ENCODE data around the gene GDPD3. TPM values are rescaled to one million over a fixed set of nuclear protein-coding genes. Genes with fewer than 3 reads are reported as not detected.

Gene GDPD3, protein sequence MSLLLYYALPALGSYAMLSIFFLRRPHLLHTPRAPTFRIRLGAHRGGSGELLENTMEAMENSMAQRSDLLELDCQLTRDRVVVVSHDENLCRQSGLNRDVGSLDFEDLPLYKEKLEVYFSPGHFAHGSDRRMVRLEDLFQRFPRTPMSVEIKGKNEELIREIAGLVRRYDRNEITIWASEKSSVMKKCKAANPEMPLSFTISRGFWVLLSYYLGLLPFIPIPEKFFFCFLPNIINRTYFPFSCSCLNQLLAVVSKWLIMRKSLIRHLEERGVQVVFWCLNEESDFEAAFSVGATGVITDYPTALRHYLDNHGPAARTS
- total RNA-seq = 0.32 and 0.61 TPM in 2 replicates

DNA sequence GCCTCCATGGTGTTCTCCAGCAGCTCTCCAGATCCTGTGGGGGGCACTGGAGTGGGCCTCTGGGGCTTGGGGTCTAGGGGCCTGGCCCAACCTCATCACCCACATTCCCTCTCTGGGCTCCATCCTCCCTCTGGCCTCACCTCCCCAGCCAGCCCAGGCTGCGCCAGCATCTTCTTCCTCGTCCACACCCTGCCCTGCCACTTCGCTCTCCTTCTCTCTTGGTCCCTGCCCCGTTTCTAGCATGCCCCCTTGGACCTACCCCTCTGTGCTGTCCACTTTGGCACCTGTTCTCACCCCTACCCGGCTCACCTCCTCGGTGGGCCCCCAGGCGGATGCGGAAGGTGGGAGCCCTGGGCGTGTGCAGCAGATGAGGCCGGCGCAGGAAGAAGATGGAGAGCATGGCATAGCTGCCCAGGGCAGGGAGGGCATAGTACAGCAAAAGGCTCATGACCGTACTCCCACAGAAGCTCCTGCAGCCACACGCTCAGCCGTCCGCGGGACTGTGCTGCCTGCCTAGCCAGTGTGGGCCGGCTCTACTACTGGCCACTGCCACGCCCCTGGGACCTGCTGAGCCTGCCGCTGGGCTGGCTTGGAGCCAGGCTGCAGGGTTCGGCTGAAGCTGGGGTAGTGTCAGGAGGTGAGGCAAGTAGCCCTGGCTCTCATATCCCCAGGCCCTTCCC lies at the start of gene GDPD3:
GDPD3 (minus strand) TSS at position 507 of the 680 bp plus-strand sequence; CDS start at position 448, 59 bp downstream.

DNA sequence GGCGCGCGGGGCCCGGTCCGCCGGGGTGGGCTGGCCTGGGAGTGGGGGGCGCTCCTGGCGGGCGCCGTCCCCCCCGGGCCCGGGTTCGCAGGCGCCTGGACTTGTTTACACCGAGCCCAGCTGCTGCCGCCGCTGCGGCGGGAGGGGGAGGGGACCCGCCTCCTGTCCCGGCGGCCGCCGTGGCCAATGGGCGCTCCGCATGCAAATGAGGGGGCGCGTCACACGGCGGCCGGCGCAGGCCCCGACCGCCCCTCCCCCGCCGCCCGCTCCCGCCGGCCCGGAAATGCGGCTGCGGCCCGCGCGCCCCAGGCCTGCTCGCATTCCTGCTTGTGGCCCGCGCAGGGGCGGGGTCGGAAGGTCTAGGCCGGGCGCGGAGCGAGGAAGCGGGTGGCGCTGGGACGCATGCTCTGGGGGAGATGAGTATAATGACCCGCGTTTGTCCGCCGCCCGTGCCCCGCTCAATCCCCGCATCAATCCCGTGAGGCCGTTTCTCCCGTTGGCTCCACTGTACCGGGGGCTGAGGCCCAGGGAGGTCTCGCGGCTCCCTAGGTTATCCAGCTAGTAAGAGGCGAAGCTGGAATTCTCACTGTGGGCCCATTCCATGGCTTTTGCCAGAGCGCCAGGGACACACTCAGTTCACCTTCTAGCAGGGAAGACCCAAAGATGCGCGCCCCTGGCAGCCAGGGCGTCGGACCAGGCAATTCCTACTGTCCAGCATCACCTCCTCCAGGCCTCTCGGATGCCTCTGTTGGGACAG lies 17.1 kb downstream of the GDPD3 start, which contains the start of gene YPEL3:
YPEL3 (minus strand) TSS at position 109 of the 757 bp plus-strand sequence. CDS start 731 bp downstream, outside the sequence.

GRCh38 chr16:30091474-30092372 lies 21.6 kb downstream of the GDPD3 start, which contains the start of gene TBX6:
TBX6 (minus strand) TSS chr16:30091924; CDS start chr16:30091193, 731 bp downstream.

GRCh38 chr16:30075503-30076275 lies 37.6 kb downstream of the GDPD3 start, which contains the start of gene PPP4C:
PPP4C (plus strand) TSS chr16:30075994; CDS start chr16:30076378, 384 bp downstream.

GRCh38 chr16:30065102-30065942 lies 48.0 kb downstream of the GDPD3 start, which contains the start of gene ALDOA:
ALDOA (plus strand) TSS chr16:30065760; CDS start chr16:30066898, 1,138 bp downstream.

Other genes with a start within 250 kb of the GDPD3 start
- 1.2 and 3.9 TPM in 2 replicates for gene SEZ6L2, start 214.0 kb downstream of the GDPD3 start, total RNA-seq
- gene ASPHD1, start 213.0 kb downstream of the GDPD3 start, total RNA-seq = 1.2 and 3.6 TPM in 2 replicates
- gene KCTD13, start 187.3 kb downstream of the GDPD3 start, total RNA-seq = 5.8 and 8.8 TPM in 2 replicates
- 73.1 TPM in 2 replicates for gene TMEM219, start 151.5 kb downstream of the GDPD3 start, total RNA-seq
- 86.4 and 95.9 TPM in 2 replicates for gene TAOK2, start 139.7 kb downstream of the GDPD3 start, total RNA-seq
- 5.5 and 8.4 TPM in 2 replicates for gene HIRIP3, start 117.9 kb downstream of the GDPD3 start, total RNA-seq
- gene INO80E, start 117.3 kb downstream of the GDPD3 start, total RNA-seq = 20.8 and 65.8 TPM in 2 replicates
- 0.76 TPM in 1 of 2 replicates, not detected in the other for gene DOC2A, start 102.5 kb downstream of the GDPD3 start, total RNA-seq
- not detected in 2 replicates for gene C16orf92, start 90.3 kb downstream of the GDPD3 start, total RNA-seq
- 0.32 TPM in 1 of 2 replicates, not detected in the other for gene TLCD3B, start 82.3 kb downstream of the GDPD3 start, total RNA-seq
- gene ALDOA, start 47.8 kb downstream of the GDPD3 start, total RNA-seq = 265 and 367 TPM in 2 replicates
- gene PPP4C, start 37.5 kb downstream of the GDPD3 start, total RNA-seq = 256 and 366 TPM in 2 replicates
- under 0.01 and 0.15 TPM in 2 replicates for gene TBX6, start 21.6 kb downstream of the GDPD3 start, total RNA-seq
- gene YPEL3, start 17.3 kb downstream of the GDPD3 start, total RNA-seq = 12.0 and 20.1 TPM in 2 replicates
- gene MAPK3, start 9.7 kb upstream of the GDPD3 start, total RNA-seq = 20.5 and 31.8 TPM in 2 replicates
- gene CORO1A, start 70.1 kb upstream of the GDPD3 start, total RNA-seq = 1.2 and 4.2 TPM in 2 replicates
- gene BOLA2B, start 80.1 kb upstream of the GDPD3 start, total RNA-seq = 161 and 183 TPM in 2 replicates
- 38.9 and 52.3 TPM in 2 replicates for gene SLX1A, start 80.3 kb upstream of the GDPD3 start, total RNA-seq
- 4.0 and 4.2 TPM in 2 replicates for gene SULT1A3, start 85.7 kb upstream of the GDPD3 start, total RNA-seq
- 0.65 TPM in 1 of 2 replicates, not detected in the other for gene NPIPB13, start 134.9 kb upstream of the GDPD3 start, total RNA-seq
- 38.0 and 51.4 TPM in 2 replicates for gene CD2BP2, start 241.8 kb upstream of the GDPD3 start, total RNA-seq